ENCODE data around the gene SND1. TPM values are rescaled to one million over a fixed set of nuclear protein-coding genes. Genes with fewer than 3 reads are reported as not detected.
A peak's percentile ranks its signal among the peaks of the same experiment; 100 is the strongest.

Gene SND1
- total RNA-seq, 2 experiments from 2014 or later, result 193 to 214 TPM

DNA sequence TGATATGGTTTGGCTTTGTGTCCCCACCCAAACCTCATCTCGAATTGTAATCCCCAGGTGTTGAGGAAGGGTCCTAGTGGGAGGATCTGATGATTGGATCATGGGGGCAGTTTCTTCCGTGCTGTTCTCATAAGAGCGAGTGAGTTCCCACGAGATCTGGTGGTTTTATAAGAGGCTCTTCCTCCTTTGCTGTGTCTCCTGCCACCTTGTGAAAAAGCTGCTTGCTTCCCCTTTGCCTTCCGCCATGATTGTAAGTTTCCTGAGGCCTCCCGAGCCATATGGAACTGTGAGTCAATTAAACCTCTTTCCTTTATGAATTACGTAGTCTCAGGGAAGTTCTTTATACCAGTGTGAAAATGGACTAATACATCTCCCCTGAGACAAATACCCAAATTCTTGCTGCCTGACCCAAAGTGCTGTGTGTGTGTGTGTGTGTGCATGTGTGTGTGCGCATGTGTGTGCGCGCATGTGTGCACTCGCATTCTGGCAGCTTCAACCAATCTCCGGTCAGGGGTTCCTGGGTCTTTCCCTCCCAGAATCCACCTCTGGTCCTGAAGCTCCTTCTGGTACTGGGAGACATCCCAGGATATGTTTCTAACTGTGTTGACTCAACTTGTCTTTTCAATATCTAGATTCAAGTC lies 477.4 kb downstream of the SND1 start:
- Mint-ChIP-seq H3K9me3 (ENCODE audit: low read depth) (no peaks in the 10 kb centered on the region), H3K4me1 (peaks cover 6% of the 10 kb centered on the region), H3K27ac (no peak overlapping the region), H3K36me3 (ENCODE audit: low read depth) (no peaks in the 10 kb centered on the region), H3K4me3 (no peak overlapping the region), H3K27me3 (peaks cover 11% of the 10 kb centered on the region)
- ChIA-PET CTCF (interaction anchor here (0.7 to 2.7 kb wide), 4 partner anchors 8 to 891 kb away, joined by 3 to 11 read pairs (median 4); no protein-coding TSS in a partner anchor), POLR2A (interaction anchor here (0.6 kb wide), 1 partner anchor 37 kb away, joined by 4 read pairs; no protein-coding TSS in a partner anchor)
- DNase-seq, result no peak
- intact Hi-C loops (cut with DNase I, micrococcal nuclease), result no loop called here
- ATAC-seq, result no peak

DNA sequence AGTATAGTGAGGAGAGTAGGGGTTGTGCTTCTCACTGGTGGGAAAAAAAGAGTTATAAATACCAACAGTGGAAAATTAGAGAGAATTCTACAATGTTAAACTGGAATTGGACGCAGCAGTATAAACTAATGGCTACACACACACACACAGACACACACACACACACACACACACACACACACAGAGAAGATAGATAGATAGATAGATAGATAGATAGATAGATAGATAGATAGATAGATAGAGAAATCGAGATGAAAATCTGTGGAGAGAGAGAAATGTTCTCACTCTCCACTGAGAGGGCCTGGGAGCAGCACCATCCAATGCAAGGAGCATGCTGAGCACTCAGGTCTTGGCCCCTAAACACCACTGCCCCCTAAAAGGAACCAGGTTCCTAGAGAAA lies 479.1 kb downstream of the SND1 start:
- no peak overlapping the region for H3K4me3 Mint-ChIP-seq
- no peak overlapping the region for H3K27ac Mint-ChIP-seq
- ChIA-PET CTCF (no interaction called here), POLR2A (no interaction called here)
- intact Hi-C loops (cut with DNase I, micrococcal nuclease), result no loop called here
- DNase-seq (no peak), ATAC-seq (no peak)
- peaks cover 19% of the 10 kb centered on the region for H3K27me3 Mint-ChIP-seq
- peaks cover 11% of the 10 kb centered on the region for H3K4me1 Mint-ChIP-seq
- no peaks in the 10 kb centered on the region for H3K9me3 Mint-ChIP-seq (ENCODE audit: low read depth)
- peaks cover 4% of the 10 kb centered on the region for H3K36me3 Mint-ChIP-seq (ENCODE audit: low read depth)

DNA sequence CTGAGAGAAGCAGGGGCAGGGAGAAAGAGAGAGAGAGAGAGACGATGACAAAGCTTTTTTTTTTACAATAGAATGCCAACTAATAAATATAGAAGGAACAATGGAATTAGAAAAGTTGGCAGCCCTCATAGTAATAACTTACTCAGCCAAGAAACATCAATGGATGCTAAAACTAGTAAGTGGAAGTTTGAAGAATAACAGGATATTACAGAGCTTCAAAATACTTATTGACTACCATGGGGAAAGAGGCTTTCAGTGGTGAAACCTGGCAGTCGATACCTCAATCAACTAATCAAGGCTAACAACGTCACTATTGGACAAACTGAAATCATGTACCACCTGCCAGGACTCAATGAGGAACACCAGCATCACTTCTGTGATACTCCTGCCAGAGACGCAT lies 479.7 kb downstream of the SND1 start:
- Mint-ChIP-seq H3K36me3 (ENCODE audit: low read depth) (peaks cover 4% of the 10 kb centered on the region), H3K27me3 (peaks cover 19% of the 10 kb centered on the region), H3K4me3 (no peak overlapping the region), H3K9me3 (ENCODE audit: low read depth) (no peaks in the 10 kb centered on the region), H3K27ac (no peak overlapping the region), H3K4me1 (peaks cover 16% of the 10 kb centered on the region)
- ChIA-PET CTCF (no interaction called here), POLR2A (no interaction called here)
- DNase-seq (no peak), ATAC-seq (no peak)
- intact Hi-C loops (cut with DNase I, micrococcal nuclease), result no loop called here

DNA sequence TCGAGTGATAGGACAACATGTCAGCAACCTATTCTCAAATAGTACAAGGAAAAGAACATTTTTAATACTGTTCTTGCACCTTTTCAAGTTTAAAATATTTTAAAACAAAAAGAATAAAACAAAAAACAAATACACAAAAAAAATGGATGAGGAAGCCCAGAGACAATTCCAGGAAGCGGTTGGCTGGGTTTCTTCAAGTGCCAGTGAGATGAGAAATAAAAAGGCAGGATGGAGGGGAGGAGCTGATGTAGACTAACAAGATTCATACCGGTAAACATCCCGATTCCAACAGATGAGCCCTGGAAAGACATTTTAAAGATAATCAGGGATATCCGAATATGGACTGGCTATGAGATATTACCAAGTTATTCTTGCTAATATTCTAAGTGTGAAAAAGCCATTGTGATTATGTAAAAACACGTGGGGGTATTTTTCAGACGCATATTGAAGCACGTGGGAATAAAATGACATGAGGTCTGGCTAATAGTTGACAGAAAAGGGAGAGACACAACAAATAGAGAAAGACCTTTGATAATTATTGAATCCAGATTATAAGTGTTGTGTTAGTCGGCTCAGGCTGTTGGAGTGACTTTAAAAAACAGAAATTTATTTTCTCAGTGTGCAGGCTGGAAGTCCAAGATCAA lies 480.6 kb downstream of the SND1 start:
- Mint-ChIP-seq H3K9me3 (ENCODE audit: low read depth) (no peaks in the 10 kb centered on the region), H3K36me3 (ENCODE audit: low read depth) (peaks cover 4% of the 10 kb centered on the region), H3K27ac (no peak overlapping the region), H3K4me1 (peaks cover 21% of the 10 kb centered on the region), H3K4me3 (no peak overlapping the region), H3K27me3 (peaks cover 25% of the 10 kb centered on the region)
- DNase-seq, result no peak
- intact Hi-C loops (cut with DNase I, micrococcal nuclease), result no loop called here
- POLR2A ChIA-PET, result no interaction called here
- CTCF ChIA-PET, result no interaction called here
- ATAC-seq, result no peak

DNA sequence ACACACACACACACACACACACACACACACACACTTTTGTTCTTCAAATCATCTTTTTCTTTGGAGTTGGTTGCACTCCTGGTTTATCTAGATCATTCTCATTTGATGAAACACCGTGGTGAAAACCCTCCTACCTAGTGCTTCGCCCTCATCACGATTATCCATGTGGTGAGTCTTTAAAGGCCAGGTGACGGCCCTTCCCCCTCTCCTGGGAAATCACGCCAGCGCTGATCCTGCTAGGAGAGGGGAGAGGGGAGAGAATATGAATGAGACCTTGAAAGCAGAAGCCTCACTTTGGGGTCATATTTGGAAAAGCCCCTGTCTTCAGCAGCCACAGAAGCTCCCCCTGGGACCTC lies 483.1 kb downstream of the SND1 start:
- peaks cover 21% of the 10 kb centered on the region for H3K4me1 Mint-ChIP-seq
- DNase-seq (no peak), ATAC-seq (no peak)
- peaks cover 3% of the 10 kb centered on the region for H3K9me3 Mint-ChIP-seq (ENCODE audit: low read depth)
- H3K27ac Mint-ChIP-seq, result peak overlapping the region; percentile 35
- peaks cover 27% of the 10 kb centered on the region for H3K27me3 Mint-ChIP-seq
- CTCF ChIA-PET, result interaction anchor here (0.6 to 5.0 kb wide), 25 partner anchors 8 to 427 kb away, joined by 3 to 88 read pairs (median 4); no protein-coding TSS in a partner anchor
- peak overlapping the region; percentile 63 for H3K4me3 Mint-ChIP-seq
- intact Hi-C loops (cut with DNase I, micrococcal nuclease), result loop anchor here (1.0 to 2.0 kb wide), 4 partner anchors 74 to 550 kb away; partner anchors contain the start of gene GCC1 (in 1 of the 2)
- H3K36me3 Mint-ChIP-seq (ENCODE audit: low read depth), result peaks cover 4% of the 10 kb centered on the region
- POLR2A ChIA-PET, result no interaction called here

DNA sequence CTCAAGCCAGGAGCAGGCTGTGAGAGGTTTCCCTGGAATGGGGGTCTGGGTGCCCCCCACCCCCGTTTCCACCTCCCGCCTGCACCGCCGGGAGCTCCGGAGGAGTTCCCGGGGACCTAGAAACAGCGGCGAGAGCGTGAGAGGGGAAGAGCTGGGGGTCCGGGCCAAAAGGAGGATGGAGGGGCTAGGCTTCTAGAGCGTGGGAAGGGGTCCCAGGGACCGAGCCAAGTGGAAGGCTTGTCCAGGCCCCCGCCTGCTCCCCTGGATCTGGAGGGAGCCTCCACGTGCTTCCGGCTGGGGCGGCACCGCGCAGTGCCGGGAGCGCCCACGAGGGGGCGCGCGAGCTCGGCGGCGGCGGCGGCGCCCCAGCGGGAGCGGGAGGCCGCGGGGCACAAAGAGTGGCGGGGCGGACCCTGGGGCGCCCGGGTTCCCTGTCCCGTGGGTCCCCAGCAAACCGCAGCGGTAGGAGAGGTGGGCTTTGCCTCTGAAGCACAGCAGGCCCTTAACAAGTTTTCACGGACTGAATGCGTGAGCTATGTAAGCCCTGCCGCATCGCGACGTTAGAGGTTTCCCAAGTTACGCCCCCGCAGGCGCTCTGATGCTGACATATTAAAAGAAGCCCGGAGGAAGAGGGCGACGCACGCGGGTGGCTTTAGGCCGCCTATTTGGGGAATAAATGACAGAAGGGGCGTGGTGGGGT lies 483.7 kb downstream of the SND1 start:
- intact Hi-C loops (cut with DNase I, micrococcal nuclease), result loop anchor here (1.0 to 2.0 kb wide), 5 partner anchors 31 to 550 kb away; partner anchors contain the start of gene GCC1 (in 1 of the 2)
- CTCF ChIA-PET, result interaction anchor here (0.6 to 5.0 kb wide), 28 partner anchors 8 to 461 kb away, joined by 3 to 88 read pairs (median 4); no protein-coding TSS in a partner anchor
- H3K36me3 Mint-ChIP-seq (ENCODE audit: low read depth), result peaks cover 4% of the 10 kb centered on the region
- POLR2A ChIA-PET, result no interaction called here
- peaks cover 3% of the 10 kb centered on the region for H3K9me3 Mint-ChIP-seq (ENCODE audit: low read depth)
- peaks cover 21% of the 10 kb centered on the region for H3K4me1 Mint-ChIP-seq
- DNase-seq, result peak; percentile 83
- H3K4me3 Mint-ChIP-seq, result peak overlapping the region; percentile 63
- no peak overlapping the region for H3K27ac Mint-ChIP-seq
- peaks cover 27% of the 10 kb centered on the region for H3K27me3 Mint-ChIP-seq
- ATAC-seq, result peak; percentile 92

DNA sequence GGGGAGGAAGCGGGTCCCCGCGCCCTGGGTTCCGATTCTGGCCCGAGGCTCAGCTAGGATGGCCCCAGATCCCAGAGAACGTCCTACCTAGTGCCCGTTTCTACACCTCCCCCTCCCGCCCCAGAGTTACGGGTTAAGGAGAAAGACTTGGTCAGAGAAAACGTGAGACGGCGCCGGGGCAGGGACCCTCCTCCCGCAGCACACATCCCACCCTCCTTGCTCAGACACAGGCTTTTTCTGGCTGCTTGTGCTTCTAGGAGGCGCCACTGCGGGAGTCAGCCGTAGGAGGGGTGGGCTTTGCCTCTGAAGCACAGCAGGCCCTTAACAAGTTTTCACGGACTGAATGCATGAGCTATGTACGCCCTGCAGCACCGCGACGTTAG lies 484.2 kb downstream of the SND1 start:
- peak; percentile 10 for ATAC-seq
- Mint-ChIP-seq H3K9me3 (ENCODE audit: low read depth) (peaks cover 3% of the 10 kb centered on the region), H3K27me3 (peaks cover 27% of the 10 kb centered on the region), H3K36me3 (ENCODE audit: low read depth) (peaks cover 4% of the 10 kb centered on the region), H3K4me1 (peaks cover 21% of the 10 kb centered on the region), H3K27ac (no peak overlapping the region), H3K4me3 (peak overlapping the region; percentile 63)
- no peak for DNase-seq
- CTCF ChIA-PET, result interaction anchor here (0.6 to 5.0 kb wide), 20 partner anchors 8 to 462 kb away, joined by 3 to 88 read pairs (median 4); no protein-coding TSS in a partner anchor
- POLR2A ChIA-PET, result no interaction called here
- intact Hi-C loops (cut with DNase I, micrococcal nuclease), result loop anchor here in 1 of 2 experiments (2.0 kb wide), 1 partner anchor 31 kb away; no protein-coding TSS in a partner anchor

DNA sequence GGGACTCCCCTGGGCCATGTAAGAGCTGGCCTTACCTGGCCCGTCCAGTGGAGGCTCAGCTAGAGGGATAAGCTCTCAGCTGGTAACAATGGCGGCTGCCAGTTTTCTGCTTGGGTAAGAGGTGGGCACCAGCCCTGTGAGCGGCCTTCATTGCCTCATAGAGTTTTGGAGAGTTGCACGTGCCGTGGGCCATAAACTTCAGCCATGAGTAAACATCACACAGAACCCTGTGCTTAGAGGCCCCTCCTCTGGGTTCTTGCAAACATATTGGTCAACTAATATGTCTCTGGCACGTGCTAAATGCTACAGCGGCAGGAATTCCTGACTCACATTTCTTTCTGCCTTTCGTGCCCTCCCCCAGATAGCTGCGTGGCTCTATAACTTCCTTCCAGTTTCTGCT lies 485.2 kb downstream of the SND1 start:
- no peak overlapping the region for H3K4me3 Mint-ChIP-seq
- no peak for DNase-seq
- H3K27me3 Mint-ChIP-seq, result peaks cover 24% of the 10 kb centered on the region
- POLR2A ChIA-PET, result no interaction called here
- no peak overlapping the region for H3K27ac Mint-ChIP-seq
- peaks cover 3% of the 10 kb centered on the region for H3K9me3 Mint-ChIP-seq (ENCODE audit: low read depth)
- peaks cover 4% of the 10 kb centered on the region for H3K36me3 Mint-ChIP-seq (ENCODE audit: low read depth)
- peaks cover 21% of the 10 kb centered on the region for H3K4me1 Mint-ChIP-seq
- intact Hi-C loops (cut with DNase I, micrococcal nuclease), result loop anchor here in 1 of 2 experiments (2.0 kb wide), 1 partner anchor 30 kb away; no protein-coding TSS in a partner anchor
- CTCF ChIA-PET, result interaction anchor here (0.7 to 5.0 kb wide), 6 partner anchors 9 to 101 kb away, joined by 3 to 88 read pairs (median 6); no protein-coding TSS in a partner anchor
- no peak for ATAC-seq

DNA sequence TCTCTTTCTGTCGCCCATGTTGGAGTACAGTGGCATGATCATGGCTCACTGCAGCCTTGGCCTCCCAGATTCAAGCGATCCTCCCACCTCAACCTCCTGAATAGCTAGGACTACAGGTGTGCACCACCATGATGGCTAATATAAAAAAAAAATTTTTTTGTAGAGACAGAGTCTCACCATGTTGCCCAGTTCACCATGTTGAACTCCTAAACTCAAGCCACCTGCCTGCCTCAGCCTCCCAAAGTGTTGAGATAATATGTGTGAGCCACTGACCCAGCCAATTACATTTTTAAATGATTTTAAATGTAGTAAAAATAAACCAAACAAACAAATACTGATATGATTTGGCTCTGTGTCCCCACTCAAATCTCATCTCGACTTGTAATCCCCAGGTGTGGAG lies 487.4 kb downstream of the SND1 start:
- Mint-ChIP-seq H3K27me3 (peaks cover 15% of the 10 kb centered on the region), H3K27ac (no peak overlapping the region), H3K9me3 (ENCODE audit: low read depth) (peaks cover 5% of the 10 kb centered on the region), H3K4me1 (peaks cover 21% of the 10 kb centered on the region), H3K36me3 (ENCODE audit: low read depth) (peaks cover 4% of the 10 kb centered on the region), H3K4me3 (no peak overlapping the region)
- no peak for ATAC-seq
- intact Hi-C loops (cut with DNase I, micrococcal nuclease), result no loop called here
- CTCF ChIA-PET, result no interaction called here
- POLR2A ChIA-PET, result no interaction called here
- no peak for DNase-seq

DNA sequence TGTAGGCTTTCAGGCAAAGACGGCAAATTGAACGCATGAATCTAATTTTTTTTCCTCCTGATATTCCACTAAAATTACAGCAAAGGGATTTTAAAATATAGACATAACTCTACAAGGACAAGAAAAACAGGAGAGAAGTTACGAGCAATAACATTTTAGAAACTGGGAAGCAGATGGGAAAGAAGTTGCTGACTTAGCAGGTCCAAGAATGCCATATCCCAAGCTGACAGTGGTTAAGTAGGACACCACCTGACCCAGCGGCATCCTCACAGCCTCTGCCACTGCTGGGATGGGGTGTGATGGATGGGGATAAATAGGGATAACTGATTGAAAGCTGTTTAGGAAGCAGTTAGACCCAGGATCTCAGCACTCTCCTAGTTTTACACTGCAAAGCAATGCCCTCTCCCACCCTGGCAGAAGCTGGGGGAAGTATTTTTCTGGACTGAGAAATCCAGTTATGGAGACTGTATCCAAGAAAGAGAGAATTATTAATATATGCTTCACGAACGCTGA lies 489.7 kb downstream of the SND1 start:
- POLR2A ChIA-PET, result no interaction called here

More for the DNA sequence above, 489.7 kb downstream of the SND1 start:
- Mint-ChIP-seq H3K4me3 (no peak overlapping the region), H3K27me3 (peaks cover 9% of the 10 kb centered on the region), H3K27ac (no peak overlapping the region), H3K36me3 (ENCODE audit: low read depth) (no peaks in the 10 kb centered on the region), H3K4me1 (peaks cover 5% of the 10 kb centered on the region), H3K9me3 (ENCODE audit: low read depth) (peaks cover 5% of the 10 kb centered on the region)
- intact Hi-C loops (cut with DNase I, micrococcal nuclease), result no loop called here
- ATAC-seq (no peak), DNase-seq (no peak)
- CTCF ChIA-PET, result interaction anchor here (1.5 kb wide), 1 partner anchor 68 kb away, joined by 5 read pairs; no protein-coding TSS in a partner anchor
